ENCODE results near the gene MAT2A. TPM values are rescaled to one million over a fixed set of nuclear protein-coding genes. Genes with fewer than 3 reads are reported as not detected.

Gene MAT2A
- total RNA-seq, 1 experiment from 2014 or later = 309 TPM

DNA sequence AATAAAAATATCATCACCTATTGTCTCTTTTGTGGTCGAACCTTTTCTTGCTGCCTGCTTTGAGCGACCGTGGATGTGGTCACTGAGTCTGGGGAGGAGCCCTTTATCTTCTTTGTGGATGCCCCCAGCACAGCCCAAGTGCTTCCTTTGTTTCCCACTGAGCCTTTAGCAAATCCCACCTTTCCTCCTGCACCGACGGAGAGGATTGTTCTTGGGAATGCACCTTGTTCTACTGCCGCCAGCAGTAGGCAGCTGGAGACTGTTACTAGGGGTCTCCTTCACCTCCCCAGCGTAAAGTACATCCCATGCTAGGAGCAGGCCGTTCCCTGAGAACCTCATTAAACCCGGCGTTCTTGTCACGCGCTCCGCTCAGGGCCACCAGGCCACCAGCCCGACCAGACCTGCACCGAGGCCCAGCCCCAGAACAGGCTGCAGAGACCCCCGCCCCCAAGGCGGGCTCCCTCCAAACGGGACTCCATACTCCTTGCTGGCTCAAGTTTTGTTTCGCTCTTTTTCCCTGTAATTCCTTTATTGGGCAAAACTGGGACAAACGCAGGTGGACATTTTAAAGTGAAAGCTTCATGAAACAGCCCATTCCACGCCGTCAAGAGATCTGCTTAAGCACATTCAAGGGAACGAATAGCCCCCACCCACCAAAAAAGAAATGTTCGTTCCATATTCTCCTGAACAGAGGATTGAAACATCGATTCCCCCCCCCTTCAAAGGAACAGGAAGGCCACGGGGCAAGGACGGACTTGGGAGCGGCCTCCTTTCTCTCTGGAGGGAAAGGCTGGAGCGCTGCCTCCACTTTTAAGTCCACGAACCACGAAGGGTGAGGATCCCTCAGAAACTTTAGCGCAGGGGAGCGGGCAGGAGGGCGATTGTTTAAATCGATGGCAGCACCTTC is 1.1 kb upstream of the MAT2A start:
- H3K9me2 ChIP-seq (replicated peaks; ENCODE audit: low read length) = no peaks in the 10 kb centered on the region
- POLR2A ChIA-PET (ENCODE audit: unreplicated experiment) = interaction anchor here (0.6 to 3.5 kb wide), 8 partner anchors 8 to 225 kb away, joined by 3 to 27 read pairs (median 4); no protein-coding TSS in a partner anchor
- DNase-seq = peak; percentile 31
- peaks cover 70% of the 10 kb centered on the region for H3K79me2 ChIP-seq (ENCODE audit: low read length)
- peak; percentile 8 for ATAC-seq
- H3F3A ChIP-seq (ENCODE audit: low read length, unreplicated experiment) = peaks cover 30% of the 10 kb centered on the region
- peak overlapping the region; percentile 99 for H3K4me2 ChIP-seq (ENCODE audit: low read length)
- intact Hi-C loops (cut with micrococcal nuclease) = loop anchor here (1.0 to 2.0 kb wide), 4 partner anchors 21 to 117 kb away; no protein-coding TSS in a partner anchor
- CTCF ChIA-PET = no interaction called here
- peaks cover 35% of the 10 kb centered on the region for H3K36me3 ChIP-seq (ENCODE audit: low read depth, low read length)
- no peak for TF ChIP-seq EZH2 (IDR thresholded peaks at IDR 0.05; ENCODE audit: low read length, unreplicated experiment)
- TF ChIP-seq, protein P1, sequence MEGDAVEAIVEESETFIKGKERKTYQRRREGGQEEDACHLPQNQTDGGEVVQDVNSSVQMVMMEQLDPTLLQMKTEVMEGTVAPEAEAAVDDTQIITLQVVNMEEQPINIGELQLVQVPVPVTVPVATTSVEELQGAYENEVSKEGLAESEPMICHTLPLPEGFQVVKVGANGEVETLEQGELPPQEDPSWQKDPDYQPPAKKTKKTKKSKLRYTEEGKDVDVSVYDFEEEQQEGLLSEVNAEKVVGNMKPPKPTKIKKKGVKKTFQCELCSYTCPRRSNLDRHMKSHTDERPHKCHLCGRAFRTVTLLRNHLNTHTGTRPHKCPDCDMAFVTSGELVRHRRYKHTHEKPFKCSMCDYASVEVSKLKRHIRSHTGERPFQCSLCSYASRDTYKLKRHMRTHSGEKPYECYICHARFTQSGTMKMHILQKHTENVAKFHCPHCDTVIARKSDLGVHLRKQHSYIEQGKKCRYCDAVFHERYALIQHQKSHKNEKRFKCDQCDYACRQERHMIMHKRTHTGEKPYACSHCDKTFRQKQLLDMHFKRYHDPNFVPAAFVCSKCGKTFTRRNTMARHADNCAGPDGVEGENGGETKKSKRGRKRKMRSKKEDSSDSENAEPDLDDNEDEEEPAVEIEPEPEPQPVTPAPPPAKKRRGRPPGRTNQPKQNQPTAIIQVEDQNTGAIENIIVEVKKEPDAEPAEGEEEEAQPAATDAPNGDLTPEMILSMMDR (conservative IDR thresholded peaks at IDR 0.05; ENCODE audit: low read depth, low read length) = no peak
- no peak for TF ChIP-seq EZH2phosphoT487 (IDR thresholded peaks at IDR 0.05; ENCODE audit: borderline replicate concordance, low read length)
- H3K27me3 ChIP-seq (ENCODE audit: low read length) = no peaks in the 10 kb centered on the region
- peak overlapping the region; percentile 59 for H2AFZ ChIP-seq (ENCODE audit: low read length)
- H3K9me3 ChIP-seq (ENCODE audit: low read length) = no peaks in the 10 kb centered on the region
- H4K20me1 ChIP-seq (ENCODE audit: low read length) = peaks cover 38% of the 10 kb centered on the region
- H3K4me3 ChIP-seq (ENCODE audit: low read length) = peak overlapping the region; percentile 95
- H3K4me1 ChIP-seq (ENCODE audit: insufficient read depth, low read length) = peaks cover 44% of the 10 kb centered on the region
- peak overlapping the region; percentile 100 for H3K9ac ChIP-seq (ENCODE audit: low read length)
- H3K27ac ChIP-seq (ENCODE audit: low read length) = peak overlapping the region; percentile 97
- TSS peak; percentile 68 for BruUV-seq (replicated peaks)

GRCh38 chr2:85539361-85540132 is 579 bp downstream of the MAT2A start:
- no peak overlapping the region for H2AFZ ChIP-seq (ENCODE audit: low read length)
- ChIA-PET CTCF (interaction anchor here (0.6 to 1.9 kb wide), 3 partner anchors 12 to 118 kb away, joined by 3 to 8 read pairs (median 4); no protein-coding TSS in a partner anchor), POLR2A (ENCODE audit: unreplicated experiment) (interaction anchor here (0.6 to 3.5 kb wide), 9 partner anchors 9 to 120 kb away, joined by 3 to 27 read pairs (median 4); partner anchors contain the start of gene RNF181)
- H3K9me3 ChIP-seq (ENCODE audit: low read length) = no peaks in the 10 kb centered on the region
- intact Hi-C loops (cut with micrococcal nuclease) = no loop called here
- ATAC-seq = peak; percentile 6
- H3K36me3 ChIP-seq (ENCODE audit: low read depth, low read length) = peaks cover 45% of the 10 kb centered on the region
- H3K9ac ChIP-seq (ENCODE audit: low read length) = peak overlapping the region; percentile 100
- no TSS peak for BruUV-seq (replicated peaks)
- H3K9me2 ChIP-seq (replicated peaks; ENCODE audit: low read length) = no peaks in the 10 kb centered on the region
- H3K4me1 ChIP-seq (ENCODE audit: insufficient read depth, low read length) = peaks cover 48% of the 10 kb centered on the region
- peaks cover 43% of the 10 kb centered on the region for H3F3A ChIP-seq (ENCODE audit: low read length, unreplicated experiment)
- peak overlapping the region; percentile 97 for H3K27ac ChIP-seq (ENCODE audit: low read length)
- DNase-seq = peak; percentile 53
- peak overlapping the region; percentile 95 for H3K4me3 ChIP-seq (ENCODE audit: low read length)
- peaks cover 74% of the 10 kb centered on the region for H3K79me2 ChIP-seq (ENCODE audit: low read length)
- peak overlapping the region; percentile 99 for H3K4me2 ChIP-seq (ENCODE audit: low read length)
- TF ChIP-seq EZH2 (IDR thresholded peaks at IDR 0.05; ENCODE audit: low read length, unreplicated experiment) = no peak
- no peak for TF ChIP-seq EZH2phosphoT487 (IDR thresholded peaks at IDR 0.05; ENCODE audit: borderline replicate concordance, low read length)
- TF ChIP-seq, protein P1 (conservative IDR thresholded peaks at IDR 0.05; ENCODE audit: low read depth, low read length) = no peak
- H4K20me1 ChIP-seq (ENCODE audit: low read length) = peaks cover 51% of the 10 kb centered on the region
- no peaks in the 10 kb centered on the region for H3K27me3 ChIP-seq (ENCODE audit: low read length)

All from PC-3 (cell line).